ENCODE results near the gene NAA25.
"Not testable (repeated sequence)": the region's sequence is repeated elsewhere in the genome, so short reads cannot be mapped to it uniquely, and the experiment has no call there.

NAA25 gene

DNA sequence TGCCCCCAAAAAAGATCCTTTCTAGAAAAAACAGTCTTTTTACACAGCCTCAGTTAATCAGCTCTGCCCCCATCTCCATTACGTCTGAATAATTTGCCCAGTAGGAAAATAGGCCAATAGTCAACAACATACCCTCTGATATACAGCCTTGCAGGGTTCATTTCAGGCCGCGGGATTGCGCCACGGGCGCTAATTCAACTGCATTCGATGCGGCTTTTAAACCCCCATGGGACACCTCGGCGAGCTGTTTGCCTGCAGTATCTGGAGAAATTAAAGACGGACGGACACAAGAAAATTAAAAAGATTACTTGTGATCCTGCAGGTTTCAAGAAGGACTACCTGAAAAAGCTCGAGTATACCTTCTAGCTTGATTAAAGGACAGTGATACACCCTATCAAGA lies 59.2 kb downstream of the NAA25 start:
- DNase-seq: no peak

DNA sequence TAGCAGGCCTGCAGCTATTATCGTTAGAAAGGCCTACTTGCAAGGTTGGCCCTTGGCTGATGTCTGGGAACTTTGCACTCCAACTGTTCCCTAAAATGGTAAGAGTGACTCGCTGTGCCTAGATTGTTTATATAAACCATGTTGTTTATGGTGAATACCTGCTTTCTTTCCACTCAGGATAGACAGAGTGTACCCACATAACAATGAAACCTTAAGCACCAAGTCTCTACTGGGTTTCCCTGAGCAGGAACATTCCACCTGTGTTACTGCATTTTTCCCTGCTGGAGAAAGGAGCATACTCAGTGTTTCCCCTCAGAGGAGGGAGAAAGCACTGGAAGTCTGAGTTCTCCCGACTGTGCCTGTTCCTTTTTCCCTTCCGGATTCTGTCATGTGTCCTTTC lies 62.6 kb downstream of the NAA25 start:
- DNase-seq: no peak

DNA sequence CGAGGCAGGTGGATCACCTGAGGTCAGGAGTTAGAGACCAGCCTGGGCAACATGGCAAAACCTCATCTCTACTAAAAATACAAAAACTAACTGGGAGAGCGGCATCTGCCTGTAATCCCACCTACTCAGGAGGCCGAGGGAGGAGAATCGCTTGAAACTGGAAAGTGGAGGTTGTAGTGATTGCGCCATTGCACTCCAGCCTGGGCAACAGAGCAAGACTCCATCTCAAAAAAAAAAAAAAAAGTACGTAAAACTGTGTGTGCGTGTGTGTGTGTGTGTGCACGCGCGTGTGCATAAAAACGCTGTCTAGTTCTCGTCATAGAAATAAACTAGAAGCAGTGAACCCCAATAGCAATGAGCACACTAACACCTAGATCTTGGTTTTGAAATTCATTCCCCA lies 72.0 kb downstream of the NAA25 start:
- not testable (repeated sequence) for DNase-seq

DNA sequence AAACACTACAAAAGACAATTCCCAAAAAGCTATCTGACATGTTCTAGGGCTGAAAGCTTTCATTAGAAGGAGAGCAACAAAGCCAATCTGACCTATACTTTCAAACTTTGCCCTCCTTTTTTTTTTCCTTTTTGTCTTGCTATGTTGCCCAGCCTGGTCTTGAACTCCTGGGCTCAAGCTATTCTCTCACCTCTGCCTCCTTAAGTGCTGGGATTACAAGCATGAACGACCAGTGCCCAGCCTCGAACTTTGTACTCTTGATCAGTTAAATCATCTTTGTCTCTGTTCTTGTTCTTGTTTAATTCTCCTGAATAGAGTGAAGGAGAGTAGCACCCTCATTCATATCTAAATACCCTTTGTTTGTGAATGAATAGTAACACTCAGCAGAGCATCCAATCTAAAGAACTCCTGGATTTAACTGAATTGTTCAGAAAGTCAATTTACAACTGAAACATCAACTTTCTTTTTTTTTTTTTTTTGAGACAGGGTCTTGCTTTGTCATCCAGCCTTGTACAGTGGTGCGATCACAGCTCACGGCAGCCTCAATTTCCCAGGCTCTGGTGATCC lies 73.3 kb downstream of the NAA25 start:
- DNase-seq: no peak

DNA sequence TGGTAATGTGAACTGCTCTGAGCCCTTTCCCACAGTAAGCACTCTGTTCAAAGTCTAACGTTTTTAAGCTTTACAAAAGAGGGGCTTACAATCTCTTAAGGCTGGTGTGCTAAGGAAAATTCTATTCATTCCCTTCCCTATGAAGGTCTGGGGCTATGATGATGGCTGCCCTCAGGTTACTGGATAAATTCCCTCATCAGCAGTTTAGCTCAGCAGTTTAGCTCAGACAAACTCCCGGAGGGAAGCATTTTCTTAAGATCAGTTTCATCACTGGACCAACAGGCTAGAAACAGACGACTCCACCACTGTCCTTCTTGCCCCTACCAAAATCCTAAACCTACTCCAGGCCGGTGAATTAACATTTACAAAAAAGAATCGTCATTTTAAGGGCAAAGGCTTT lies 76.3 kb downstream of the NAA25 start:
- no peak for DNase-seq

DNA sequence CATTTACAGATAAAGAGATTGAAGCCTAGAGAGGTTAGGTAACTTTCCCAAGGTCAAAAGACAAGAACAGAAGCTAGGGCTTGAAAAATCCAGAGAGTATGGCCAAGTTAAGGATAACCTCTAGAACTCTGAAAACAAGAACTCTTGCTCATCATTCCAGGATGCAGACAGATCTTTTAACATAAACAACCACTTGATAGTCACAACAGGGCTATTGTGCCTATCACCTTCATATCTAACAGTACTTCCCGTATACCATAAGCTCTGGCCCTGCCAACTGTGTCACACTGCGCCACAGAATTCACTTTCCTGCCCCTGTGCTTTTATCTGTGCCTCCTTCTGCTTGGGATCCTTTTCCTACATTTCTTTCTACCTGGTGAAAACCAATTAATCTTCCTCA lies 77.1 kb downstream of the NAA25 start:
- no peak for DNase-seq

DNA sequence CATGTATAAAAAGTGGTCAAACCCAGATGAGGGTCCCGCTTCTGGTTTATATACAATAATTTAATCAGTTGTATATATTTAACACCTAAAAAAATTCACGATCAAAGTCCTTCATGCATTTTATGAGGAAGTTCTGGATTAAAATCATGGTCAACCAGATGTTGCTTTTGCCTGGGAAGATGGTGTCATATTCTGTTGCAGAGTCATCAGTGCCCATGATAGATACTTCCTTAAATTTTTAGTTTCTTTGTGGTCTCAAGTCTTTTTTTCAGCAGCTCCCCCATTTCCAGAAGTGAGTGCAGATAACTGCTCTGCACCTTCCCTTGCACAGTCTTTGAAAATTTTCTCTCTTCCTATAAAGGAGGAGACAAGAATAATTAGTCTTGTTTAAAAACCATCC lies 79.3 kb downstream of the NAA25 start:
- no peak for DNase-seq

DNA sequence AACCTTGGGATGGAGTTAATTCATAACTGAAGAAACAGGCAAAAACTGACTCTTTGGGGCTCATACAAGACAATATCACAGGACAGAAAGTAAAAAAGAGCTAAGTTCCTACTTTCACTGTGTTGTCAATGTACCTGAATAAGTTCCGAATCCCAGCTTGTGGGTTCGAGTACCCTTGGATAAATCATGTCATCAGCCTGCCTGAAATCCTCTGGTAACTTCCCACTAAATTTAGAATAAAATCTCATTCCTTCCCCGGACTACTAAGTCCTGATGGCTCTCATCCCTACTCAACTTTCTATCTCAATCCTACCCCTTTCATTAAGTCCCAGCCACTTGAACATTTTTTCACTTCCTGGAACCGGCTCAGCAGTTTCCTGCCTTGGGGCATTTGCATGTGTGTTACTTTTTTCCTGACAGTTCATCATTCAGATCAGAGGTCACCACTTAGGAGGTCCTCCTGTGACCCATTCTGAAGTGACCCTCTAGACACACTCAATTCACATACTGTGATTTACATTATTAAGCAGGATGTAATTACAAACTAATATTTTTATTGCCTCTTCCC lies 82.7 kb downstream of the NAA25 start:
- no peak for DNase-seq

DNA sequence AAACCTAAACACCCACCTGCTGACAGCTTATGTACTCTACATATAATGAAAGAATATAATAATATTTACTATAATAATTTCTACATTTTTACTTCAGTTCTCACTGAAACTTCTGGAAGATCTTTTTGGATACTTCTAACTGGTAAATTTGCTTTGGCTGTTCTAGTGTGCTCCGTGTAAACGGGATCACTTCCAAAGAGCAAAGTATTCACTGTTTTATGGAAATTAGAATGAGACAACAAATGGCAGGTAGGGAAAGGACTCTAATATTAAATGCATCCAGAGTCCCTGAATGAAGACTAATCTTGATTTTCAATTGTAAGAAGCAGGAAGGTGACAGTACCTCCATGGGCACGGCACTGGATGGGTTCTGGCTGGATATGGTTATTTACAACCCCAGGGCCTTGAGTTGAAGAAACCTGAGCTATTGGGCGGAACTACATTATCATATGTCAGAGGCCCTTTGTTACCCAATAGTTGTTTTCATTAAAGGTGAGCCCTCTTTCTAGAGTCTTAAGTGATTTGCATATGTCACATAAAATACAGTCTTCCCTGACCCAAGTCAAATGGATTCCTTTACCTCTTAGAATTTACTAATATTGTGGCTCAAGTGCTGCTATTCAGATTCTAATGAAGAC lies 84.7 kb downstream of the NAA25 start:
- no peak for DNase-seq

DNA sequence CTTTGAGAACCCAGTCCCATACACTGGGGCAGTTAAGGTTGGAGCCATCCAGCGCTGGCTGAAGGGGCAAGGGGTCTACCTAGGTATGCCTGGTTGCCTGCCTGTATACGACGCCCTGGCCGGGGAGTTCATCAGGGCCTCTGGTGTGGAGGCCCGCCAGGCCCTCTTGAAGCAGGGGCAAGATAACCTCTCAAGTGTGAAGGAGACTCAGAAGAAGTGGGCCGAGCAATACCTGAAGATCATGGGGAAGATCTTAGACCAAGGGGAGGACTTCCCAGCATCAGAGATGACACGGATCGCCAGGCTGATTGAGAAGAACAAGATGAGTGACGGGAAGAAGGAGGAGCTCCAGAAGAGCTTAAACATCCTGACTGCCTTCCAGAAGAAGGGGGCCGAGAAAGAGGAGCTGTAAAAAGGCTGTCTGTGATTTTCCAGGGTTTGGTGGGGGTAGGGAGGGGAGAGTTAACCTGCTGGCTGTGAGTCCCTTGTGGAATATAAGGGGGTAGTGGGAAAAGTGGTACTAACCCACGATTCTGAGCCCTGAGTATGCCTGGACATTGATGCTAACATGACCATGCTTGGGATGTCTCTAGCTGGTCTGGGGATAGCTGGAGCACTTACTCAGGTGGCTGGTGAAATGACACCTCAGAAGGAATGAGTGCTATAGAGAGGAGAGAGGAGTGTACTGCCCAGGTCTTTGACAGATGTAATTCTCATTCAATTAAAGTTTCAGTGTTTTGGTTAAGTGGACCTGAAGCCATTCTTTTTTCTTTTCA lies 86.2 kb downstream of the NAA25 start:
- DNase-seq: no peak

DNA sequence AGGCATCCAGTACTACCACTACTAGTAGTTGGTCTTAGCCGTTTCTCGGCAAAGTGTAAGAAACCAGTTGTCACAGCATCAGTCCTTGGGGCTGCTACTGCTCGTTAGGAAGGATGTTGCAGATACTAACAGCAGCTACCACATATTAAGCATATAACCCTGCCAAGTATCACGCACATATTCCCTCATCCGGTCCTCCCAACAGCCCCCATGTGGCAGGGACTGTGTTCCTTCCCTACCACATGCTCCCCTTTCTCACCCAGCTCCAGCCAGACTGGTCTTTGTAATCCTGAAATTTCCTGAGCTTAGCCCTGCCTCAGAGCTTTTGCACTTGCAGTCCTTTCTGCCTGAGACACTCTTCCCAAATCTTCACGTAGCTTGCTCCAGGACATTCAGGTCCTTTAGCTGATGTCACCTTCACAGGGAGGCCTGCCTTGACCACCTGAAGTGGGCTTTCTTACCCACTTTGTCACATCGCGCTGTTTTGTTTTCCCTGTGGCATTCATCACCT lies 87.6 kb downstream of the NAA25 start:
- no peak for DNase-seq

DNA sequence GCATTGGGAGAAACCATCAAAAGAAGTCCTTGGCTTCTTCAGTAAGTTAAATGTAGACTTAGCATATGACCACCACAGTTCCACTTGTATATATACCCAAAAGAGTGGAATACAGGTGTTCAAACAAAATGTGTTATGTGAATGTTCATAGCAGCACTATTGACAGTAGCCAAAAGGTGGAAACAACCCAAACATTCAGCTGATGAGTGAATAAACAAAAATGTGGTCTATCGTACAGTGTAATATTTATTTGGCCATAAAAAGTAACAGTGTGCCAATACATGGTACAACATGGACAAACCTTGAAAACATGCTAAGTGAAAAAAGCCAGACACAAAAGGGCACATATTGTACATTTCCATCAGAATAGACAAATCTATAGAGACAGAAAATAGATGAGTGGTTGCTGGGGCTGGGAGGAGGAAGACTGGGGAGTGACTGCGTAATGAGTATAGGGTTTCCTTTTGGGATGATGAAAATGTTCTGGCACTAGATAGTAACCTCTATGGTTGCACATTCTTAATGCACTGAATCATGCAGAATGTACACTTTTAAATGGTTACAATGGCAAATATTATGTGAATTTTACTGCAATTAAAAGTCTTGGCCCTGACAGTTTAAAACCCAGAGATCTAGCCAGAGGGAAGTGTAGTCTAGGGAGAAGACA lies 89.9 kb downstream of the NAA25 start:
- peak in 1 of 2 experiments; percentile 13 for DNase-seq

DNA sequence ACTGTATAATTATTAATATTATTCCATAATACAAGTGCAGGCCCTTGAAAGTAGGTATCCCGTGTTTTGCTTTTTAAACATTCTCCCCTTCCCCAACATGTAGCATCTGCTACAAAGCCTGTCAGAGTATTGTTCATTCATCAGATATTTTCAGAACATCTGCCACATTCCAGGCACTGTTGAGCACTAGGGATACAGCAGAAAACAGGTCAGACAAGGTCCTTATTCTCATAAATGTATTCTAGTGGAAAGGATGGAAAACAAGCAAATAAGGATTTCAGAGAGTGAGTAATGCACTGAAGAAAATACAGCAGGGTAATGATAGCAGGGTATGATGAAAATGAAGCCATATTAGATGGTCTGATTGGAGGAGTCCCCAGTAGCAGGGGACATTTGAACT lies 91.5 kb downstream of the NAA25 start:
- DNase-seq: no peak

DNA sequence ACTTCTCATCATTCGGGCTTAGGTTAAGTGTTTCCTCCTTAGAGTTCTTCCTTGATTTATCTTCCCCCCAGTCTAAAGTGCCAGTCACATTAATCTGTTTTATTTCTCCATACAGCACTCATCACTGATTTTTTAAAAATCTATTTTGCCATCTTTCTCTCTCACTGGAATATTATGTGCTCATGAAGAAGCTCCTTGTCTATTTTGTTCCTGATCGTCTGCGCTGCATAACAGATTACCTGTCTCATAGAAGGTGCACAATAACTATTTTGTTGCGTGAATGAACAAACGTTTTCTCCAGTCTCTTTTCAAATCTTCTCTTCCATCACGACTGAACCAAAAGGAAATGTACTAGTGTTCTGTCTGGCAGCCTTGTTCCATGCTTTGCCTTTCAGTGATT lies 92.6 kb downstream of the NAA25 start:
- DNase-seq: no peak

DNA sequence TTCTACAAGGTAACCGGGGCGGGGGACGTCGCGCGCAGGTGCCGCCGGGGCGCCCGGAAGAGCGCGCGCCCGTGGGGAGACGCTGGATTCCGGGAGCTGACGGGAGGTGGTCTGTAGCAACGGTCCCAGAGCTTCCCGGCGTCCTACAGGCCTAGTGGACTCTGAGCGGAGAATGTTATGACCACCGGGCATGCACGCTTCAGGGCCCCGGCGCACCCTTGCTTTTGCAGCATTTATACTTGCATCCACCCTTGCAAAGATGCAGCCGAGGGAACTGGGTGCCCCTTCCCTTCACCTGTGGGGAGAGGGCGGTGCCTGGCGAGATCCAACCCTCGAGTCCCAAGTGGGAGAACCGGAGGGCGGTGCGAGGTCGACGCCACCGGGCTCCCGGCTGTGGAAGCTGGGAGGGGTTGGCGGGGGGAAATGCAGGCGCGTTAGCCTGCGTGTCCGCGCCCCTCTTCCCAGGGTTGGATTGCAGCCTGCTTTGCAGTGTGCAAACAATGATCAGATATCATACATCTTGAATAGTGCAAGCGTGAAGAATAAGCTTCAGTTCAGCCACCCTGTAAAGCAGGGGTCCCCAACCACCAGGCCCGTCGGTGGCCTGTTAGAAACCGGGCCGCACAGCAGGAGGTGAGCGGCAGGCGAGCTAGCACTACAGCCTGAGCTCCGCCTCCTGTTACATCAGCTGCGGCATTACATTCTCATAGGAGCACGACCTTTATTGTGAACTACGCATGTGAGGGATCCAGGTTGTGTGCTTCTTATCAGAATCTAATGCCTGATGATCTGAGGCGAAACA lies 94.8 kb downstream of the NAA25 start:
- peak; percentile 63 to 65 for DNase-seq

DNA sequence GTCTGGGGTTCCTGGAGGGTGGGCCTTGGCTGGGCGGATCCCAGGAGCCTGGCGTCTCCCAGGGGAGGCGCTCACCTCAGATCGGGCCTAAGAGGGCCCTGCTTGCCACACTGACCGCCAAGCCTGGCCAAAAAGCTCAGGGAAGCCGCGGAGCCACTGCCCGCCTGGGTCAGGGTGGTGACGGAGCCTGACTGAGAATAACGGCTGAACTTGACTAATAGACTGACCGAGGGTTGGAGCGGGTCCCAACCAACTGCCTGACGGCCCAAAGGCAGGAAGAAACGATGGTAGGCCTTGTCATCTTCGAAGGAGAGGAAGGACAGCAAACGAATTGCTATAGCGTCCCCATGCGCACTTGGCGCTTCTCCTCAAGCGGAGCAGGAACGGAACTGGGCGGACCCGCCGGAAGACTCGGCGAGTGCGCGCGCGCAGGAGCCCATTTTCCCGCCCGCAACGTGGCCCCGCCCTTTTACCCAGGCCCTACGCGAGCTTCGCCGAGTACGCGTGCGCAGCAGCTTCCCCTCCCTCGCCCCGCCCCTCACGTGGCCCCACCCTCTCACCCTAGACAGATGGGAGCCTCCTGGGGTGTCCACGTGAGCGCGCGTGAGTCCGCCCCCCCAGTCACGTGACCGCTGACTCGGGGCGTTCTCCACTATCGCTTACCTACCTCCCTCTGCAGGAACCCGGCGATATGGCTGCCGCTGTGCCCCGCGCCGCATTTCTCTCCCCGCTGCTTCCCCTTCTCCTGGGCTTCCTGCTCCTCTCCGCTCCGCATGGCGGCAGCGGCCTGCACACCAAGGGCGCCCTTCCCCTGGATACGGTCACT lies 95.6 kb downstream of the NAA25 start, which contains the start of the genes ERP29 and TMEM116:
ERP29 (plus strand) TSS at position 652 of the 826 bp plus-strand sequence; CDS start at position 692, 40 bp downstream.
TMEM116 (minus strand) TSS at position 391 of the 826 bp plus-strand sequence. CDS start 7,895 bp downstream, outside the sequence.
- DNase-seq: peak; percentile 97 to 98

DNA sequence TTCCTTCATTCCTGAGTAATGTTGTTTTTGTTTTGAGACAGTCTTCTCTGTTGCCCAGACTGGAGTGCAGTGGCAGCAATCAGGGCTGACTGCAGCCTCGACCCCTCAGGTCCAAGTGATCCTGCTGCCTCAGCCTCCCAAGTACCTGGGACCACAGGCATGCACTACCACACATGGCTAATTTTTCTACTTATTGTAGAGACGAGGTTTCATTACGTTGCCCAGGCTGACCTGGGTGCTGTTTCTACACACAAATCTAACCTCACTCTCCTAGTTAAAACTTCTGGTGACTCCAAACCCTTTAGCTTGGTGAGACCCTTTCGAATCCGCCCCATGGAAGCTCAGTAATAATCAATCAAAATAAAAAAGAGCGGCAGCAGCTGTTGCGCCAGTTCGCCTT lies 96.9 kb downstream of the NAA25 start:
- no peak for DNase-seq

DNA sequence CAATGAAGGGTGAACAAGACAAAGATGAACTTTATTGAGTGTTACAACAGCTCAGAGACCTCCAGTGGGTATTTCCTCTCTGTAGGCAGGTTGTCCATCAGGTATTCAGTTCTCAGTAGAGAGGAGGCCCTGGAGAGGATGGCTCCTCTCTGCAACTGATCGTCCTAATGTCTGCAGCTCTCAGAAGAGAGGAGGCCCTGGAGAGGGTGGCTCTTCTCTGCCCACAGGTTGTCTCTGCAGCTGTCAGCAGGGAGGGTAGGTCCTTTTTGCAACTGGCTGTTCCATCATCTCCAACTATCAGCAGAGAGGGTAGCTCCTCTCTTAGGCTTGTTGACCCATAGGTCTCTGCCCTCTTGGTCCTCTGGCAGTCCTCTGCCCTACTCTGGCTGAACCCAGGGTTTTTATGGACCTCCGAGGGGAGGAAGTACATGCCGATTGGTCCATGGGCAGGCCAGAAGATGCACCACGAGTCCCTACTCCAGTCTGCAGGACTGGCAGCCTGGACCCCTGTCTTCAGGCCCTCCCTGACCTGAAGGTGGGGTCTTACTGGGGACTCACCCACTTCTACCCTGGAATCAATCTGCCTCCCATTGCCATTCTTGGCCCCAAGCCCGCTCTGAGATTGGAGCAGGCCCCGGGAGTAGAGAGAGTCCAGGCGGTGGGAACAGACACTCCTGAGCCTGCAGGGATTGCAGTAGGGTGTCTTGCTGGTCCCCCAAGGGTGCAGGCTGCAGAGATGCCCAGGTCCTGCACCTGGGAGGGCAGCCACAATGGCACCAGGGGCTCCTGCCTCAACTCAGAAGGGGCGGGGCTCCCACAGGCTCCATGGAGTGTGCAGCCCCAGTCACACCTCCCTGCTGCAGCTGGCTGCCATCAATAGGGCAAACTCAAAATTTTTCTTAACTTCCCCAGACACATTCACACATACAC lies 97.9 kb downstream of the NAA25 start:
- DNase-seq: no peak

DNA sequence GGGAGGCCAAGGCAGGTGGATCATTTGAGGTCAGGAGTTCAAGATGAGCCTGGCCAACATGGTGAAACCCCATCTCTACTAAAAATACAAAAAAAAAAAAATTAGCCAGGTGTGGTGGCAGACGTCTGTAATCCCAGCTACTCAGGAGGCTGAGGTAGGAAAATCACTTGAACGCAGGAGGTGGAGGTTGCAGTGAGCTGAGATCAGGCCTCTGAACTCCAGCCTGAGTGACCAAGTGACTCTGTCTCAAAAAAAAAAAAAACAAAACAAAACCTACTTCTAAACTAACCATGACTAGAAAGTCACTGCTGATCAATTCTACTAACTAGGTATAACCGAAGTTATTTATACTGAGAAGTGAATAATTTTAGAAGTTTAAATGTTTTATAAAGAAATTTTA lies 99.0 kb downstream of the NAA25 start:
- not testable (repeated sequence) for DNase-seq

DNA sequence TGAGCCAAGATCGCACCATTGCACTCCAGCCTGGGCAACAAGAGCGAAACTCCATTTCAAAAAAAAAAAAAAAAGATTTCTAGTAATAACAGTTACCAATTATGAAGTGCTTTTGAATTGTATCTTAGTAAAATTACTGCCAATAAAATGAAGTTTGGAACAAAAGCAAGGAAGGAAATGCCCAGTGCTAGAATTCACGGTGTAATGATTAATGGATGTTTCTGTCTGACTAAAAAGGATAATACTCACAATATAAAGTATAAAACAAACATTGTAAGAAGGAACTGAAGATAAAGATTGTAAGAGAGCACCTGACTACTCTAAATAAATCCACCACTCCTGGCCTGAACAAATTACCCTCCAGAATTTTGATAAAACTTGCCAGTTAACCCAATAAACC lies 99.7 kb downstream of the NAA25 start:
- no peak for DNase-seq

All from NCI-H1930 (cell line).